ENCODE results near the gene FGD6. TPM values are rescaled to one million over a fixed set of nuclear protein-coding genes. Genes with fewer than 3 reads are reported as not detected.

Gene FGD6
- polyA plus RNA-seq, 1 experiment = 2.1 TPM

DNA sequence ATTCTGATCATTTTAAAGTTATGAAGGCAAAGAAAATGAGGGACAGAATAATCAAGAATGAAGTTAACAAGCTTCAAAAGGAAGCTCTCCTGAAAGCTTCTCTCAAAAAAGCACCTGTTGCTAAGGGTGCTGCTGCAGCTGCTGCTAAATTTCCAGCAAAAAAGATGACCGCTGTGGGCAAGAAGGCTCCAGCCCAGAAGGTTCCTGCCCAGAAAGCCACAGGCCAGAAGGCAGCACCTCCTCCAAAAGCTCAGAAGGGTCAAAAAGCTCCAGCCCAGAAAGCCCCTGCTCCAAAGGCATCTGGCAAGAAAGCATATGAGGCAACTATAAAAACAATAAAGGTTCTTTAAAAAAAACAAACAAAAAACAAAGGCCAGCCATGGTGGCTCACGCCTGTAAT is 91.2 kb downstream of the FGD6 start:
- POLR2A ChIA-PET = no interaction called here
- TF ChIP-seq, protein P1, sequence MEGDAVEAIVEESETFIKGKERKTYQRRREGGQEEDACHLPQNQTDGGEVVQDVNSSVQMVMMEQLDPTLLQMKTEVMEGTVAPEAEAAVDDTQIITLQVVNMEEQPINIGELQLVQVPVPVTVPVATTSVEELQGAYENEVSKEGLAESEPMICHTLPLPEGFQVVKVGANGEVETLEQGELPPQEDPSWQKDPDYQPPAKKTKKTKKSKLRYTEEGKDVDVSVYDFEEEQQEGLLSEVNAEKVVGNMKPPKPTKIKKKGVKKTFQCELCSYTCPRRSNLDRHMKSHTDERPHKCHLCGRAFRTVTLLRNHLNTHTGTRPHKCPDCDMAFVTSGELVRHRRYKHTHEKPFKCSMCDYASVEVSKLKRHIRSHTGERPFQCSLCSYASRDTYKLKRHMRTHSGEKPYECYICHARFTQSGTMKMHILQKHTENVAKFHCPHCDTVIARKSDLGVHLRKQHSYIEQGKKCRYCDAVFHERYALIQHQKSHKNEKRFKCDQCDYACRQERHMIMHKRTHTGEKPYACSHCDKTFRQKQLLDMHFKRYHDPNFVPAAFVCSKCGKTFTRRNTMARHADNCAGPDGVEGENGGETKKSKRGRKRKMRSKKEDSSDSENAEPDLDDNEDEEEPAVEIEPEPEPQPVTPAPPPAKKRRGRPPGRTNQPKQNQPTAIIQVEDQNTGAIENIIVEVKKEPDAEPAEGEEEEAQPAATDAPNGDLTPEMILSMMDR (IDR thresholded peaks at IDR 0.05; ENCODE audit: insufficient read depth, low read depth, low read length) = no peak
- Histone ChIP-seq H3K27me3 (ENCODE audit: control insufficient read depth, insufficient read depth, low read length) (no peaks in the 10 kb centered on the region), H3K4me3 (ENCODE audit: low read depth, low read length) (no peak overlapping the region), H3K36me3 (ENCODE audit: control insufficient read depth, insufficient read depth, low read length) (no peaks in the 10 kb centered on the region; the same call in 1 of the 2 replicates)
- CTCF ChIA-PET = interaction anchor here (1.4 kb wide), 1 partner anchor 9 kb away, joined by 4 read pairs; no protein-coding TSS in a partner anchor
- DNase-seq (ENCODE audit: low read depth) = no peak

DNA sequence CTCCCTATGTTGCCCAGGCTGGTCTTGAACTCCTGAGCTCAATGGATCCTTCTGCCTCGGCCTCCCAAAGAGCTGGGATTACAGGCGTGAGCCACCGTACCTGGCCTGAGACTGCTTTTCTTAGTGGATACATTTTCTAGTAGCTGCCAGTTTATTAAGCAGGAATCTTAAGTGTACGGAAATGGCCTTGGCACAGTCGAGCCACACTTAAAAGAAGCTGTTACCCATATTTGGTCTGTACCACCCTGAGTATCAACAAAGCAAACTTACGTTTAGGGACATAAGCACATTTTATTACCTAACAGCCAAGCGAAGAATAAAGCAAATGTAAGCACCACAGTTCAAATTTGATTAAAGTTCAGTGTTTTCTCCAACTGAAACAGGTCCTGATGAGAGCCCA is 93.2 kb downstream of the FGD6 start:
- no peaks in the 10 kb centered on the region for H3K27me3 ChIP-seq (ENCODE audit: control insufficient read depth, insufficient read depth, low read length)

DNA sequence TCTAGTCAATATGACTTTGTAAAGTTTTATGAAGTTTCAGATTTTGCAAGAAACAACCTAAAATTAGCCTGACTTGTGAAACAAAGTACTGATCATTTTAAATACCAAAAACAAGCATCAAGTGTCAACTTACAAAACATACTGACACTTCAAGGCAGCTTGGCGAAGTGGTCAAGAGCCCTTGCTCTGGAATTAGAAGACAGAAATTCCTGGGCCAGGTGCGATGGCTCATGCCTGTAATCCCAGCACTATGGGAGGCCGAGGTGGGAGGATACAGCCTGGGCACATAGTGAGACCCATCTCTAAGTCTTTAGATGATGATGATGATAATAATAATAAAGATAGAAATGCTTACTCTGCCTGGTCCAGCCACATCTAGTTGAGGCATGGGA is 98.5 kb downstream of the FGD6 start:
- Histone ChIP-seq H3K36me3 (ENCODE audit: control insufficient read depth, insufficient read depth, low read length) (no peaks in the 10 kb centered on the region), H3K27me3 (ENCODE audit: control insufficient read depth, insufficient read depth, low read length) (no peaks in the 10 kb centered on the region), H3K4me3 (ENCODE audit: low read depth, low read length) (no peak overlapping the region)
- TF ChIP-seq, protein P1 (IDR thresholded peaks at IDR 0.05; ENCODE audit: insufficient read depth, low read depth, low read length) = no peak
- ChIA-PET POLR2A (no interaction called here), CTCF (no interaction called here)
- no peak for DNase-seq (ENCODE audit: low read depth)

More for the DNA sequence above, 93.2 kb downstream of the FGD6 start:
- TF ChIP-seq, protein P1 (IDR thresholded peaks at IDR 0.05; ENCODE audit: insufficient read depth, low read depth, low read length) = no peak
- H3K36me3 ChIP-seq (ENCODE audit: control insufficient read depth, insufficient read depth, low read length) = no peaks in the 10 kb centered on the region; the same call in 1 of the 2 replicates
- H3K4me3 ChIP-seq (ENCODE audit: low read depth, low read length) = no peak overlapping the region
- POLR2A ChIA-PET = no interaction called here
- CTCF ChIA-PET = interaction anchor here (0.6 to 0.7 kb wide), 2 partner anchors 9 to 577 kb away, joined by 3 read pairs; no protein-coding TSS in a partner anchor
- DNase-seq (ENCODE audit: low read depth) = no peak

DNA sequence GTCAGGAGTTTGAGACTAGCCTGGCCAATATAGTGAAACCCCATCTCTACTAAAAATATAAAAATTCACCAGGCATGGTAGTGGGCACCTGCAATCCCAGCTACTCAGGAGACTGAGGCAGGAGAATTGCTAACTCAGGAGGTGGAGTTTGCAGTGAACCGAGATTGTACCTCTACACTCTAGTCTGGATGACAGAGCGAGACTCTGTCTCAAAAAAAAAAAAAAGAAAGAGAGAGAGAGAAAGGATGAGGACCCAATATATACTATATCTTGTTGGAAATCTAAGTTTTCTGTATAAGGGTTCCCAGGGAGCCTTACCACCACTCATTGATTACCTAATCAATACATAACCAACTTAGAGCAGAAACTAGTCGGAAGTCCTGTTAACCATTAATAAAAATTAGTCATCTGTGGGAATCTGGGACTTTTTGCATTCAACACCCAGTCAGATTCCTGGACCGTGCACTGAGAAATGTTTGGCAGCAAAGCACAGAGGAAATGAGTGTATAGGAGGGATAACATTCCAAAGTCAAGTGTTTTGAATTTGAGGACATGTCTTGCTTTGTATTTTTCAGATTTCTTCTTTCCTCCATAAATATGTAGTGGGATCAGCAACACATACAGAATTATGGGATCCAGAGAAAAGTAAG is 99.0 kb downstream of the FGD6 start:
- peak; percentile 81 for DNase-seq (ENCODE audit: low read depth)
- TF ChIP-seq, protein P1 (IDR thresholded peaks at IDR 0.05; ENCODE audit: insufficient read depth, low read depth, low read length) = no peak
- Histone ChIP-seq H3K27me3 (ENCODE audit: control insufficient read depth, insufficient read depth, low read length) (no peaks in the 10 kb centered on the region), H3K36me3 (ENCODE audit: control insufficient read depth, insufficient read depth, low read length) (no peaks in the 10 kb centered on the region), H3K4me3 (ENCODE audit: low read depth, low read length) (no peak overlapping the region)
- ChIA-PET POLR2A (no interaction called here), CTCF (interaction anchor here (1.1 to 3.4 kb wide), 6 partner anchors 98 to 416 kb away, joined by 3 to 53 read pairs (median 6); partner anchors contain the start of genes FGD6 and VEZT)

DNA sequence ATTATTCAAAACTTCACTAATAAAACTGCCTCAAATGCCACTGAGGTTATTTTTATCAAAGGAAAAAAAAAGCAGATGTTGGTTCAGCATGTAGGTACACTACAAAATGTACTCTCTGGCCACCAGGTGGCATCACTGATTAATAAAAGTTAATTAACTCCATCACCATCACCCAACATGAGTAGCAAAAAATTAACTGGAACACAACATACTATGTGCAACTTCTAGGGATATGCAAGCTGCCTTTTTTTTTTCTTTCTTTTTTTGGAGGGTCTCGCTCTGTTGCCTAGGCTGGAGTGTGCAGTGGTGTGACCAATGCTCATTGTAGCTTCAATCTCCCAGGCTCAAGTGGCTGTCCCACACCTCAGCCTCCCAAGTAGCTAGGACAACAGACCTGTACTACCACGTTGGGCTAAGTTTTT is 100.1 kb downstream of the FGD6 start:
- no peak for DNase-seq (ENCODE audit: low read depth)
- TF ChIP-seq, protein P1 (IDR thresholded peaks at IDR 0.05; ENCODE audit: insufficient read depth, low read depth, low read length) = peak; percentile 55
- POLR2A ChIA-PET = interaction anchor here (0.5 kb wide), 1 partner anchor 294 kb away, joined by 3 read pairs; no protein-coding TSS in a partner anchor
- H3K27me3 ChIP-seq (ENCODE audit: control insufficient read depth, insufficient read depth, low read length) = no peaks in the 10 kb centered on the region
- CTCF ChIA-PET = interaction anchor here (0.6 to 3.4 kb wide), 17 partner anchors 9 to 456 kb away, joined by 3 to 53 read pairs (median 3); partner anchors contain the start of genes FGD6 and VEZT
- no peaks in the 10 kb centered on the region for H3K36me3 ChIP-seq (ENCODE audit: control insufficient read depth, insufficient read depth, low read length)
- no peak overlapping the region for H3K4me3 ChIP-seq (ENCODE audit: low read depth, low read length)
